MV-4-11 (cell line): ENCODE measurements around the gene CAMTA2.

Experiments
- DNase-seq: peaks from one replicate; lab custom pipeline; 2025; lab: John Stamatoyannopoulos, UW

The CAMTA2 gene

GRCh38 chr17:5002121-5002788, 14.8 kb upstream of the CAMTA2 start:
- no peak for DNase-seq

GRCh38 chr17:5000237-5000639, 12.8 kb upstream of the CAMTA2 start:
- DNase-seq = no peak

GRCh38 chr17:4999430-5000093, 12.1 kb upstream of the CAMTA2 start:
- no peak for DNase-seq

- no peak for DNase-seq
Observed at GRCh38 chr17:4998732-4999429, 11.4 kb upstream of the CAMTA2 start.

GRCh38 chr17:4998027-4998731, 10.7 kb upstream of the CAMTA2 start:
- no peak for DNase-seq

GRCh38 chr17:4997302-4998026, 10.0 kb upstream of the CAMTA2 start, which contains the start of the genes INCA1 and KIF1C:
Gene INCA1 (minus strand): TSS chr17:4997522. CDS start chr17:4994437, 3,085 bp downstream.
Gene KIF1C (plus strand): TSS chr17:4997950. CDS start chr17:5000247, 2,297 bp downstream.
- peak; percentile 73 for DNase-seq

GRCh38 chr17:4994081-4994595, 6.7 kb upstream of the CAMTA2 start:
- DNase-seq = no peak

- DNase-seq = no peak
Observed at GRCh38 chr17:4987767-4988567, 492 bp upstream of the CAMTA2 start.

- no peak for DNase-seq
Observed at GRCh38 chr17:4986403-4986802, 1.1 kb downstream of the CAMTA2 start.

GRCh38 chr17:4982305-4982704, 5.2 kb downstream of the CAMTA2 start:
- DNase-seq = no peak

- peak; percentile 8 for DNase-seq
Observed at GRCh38 chr17:4980644-4981216, 6.7 kb downstream of the CAMTA2 start.

GRCh38 chr17:4978726-4979125, 8.7 kb downstream of the CAMTA2 start:
- peak; percentile 74 for DNase-seq

GRCh38 chr17:4974115-4974670, 13.3 kb downstream of the CAMTA2 start:
- no peak for DNase-seq

GRCh38 chr17:4973256-4974114, 14.0 kb downstream of the CAMTA2 start:
- peak; percentile 79 for DNase-seq

- no peak for DNase-seq
Observed at GRCh38 chr17:4972752-4973151, 14.7 kb downstream of the CAMTA2 start.

GRCh38 chr17:4972322-4972721, 15.2 kb downstream of the CAMTA2 start:
- DNase-seq = no peak

- DNase-seq = no peak
Observed at GRCh38 chr17:4971826-4972225, 15.6 kb downstream of the CAMTA2 start.

- DNase-seq = no peak
Observed at GRCh38 chr17:4970273-4970672, 17.2 kb downstream of the CAMTA2 start.
